ENCODE measurements around the gene SGMS2.

GRCh38 chr4:107801766-107802211 is 22.9 kb upstream of the SGMS2 start:
- no peak for TF ChIP-seq POLR2A (IDR thresholded peaks at IDR 0.05; ENCODE audit: low read length)
- TF ChIP-seq GATA1 (IDR thresholded peaks at IDR 0.05; ENCODE audit: low read depth, low read length) = no peak
